ENCODE measurements around the gene LPP. TPM values are rescaled to one million over a fixed set of nuclear protein-coding genes. Genes with fewer than 3 reads are reported as not detected.

The LPP gene
- total and polyA plus RNA-seq, 2 of the 13 experiments (the other 11 are each of a cell fraction or from before 2014, with no cell fraction given), result 19.2 to 29.9 TPM

- TF ChIP-seq ZNF17 (CRISPR knock-in tag; IDR thresholded peaks at IDR 0.05), result no peak
- TF ChIP-seq NFE2 (CRISPR knock-in tag; IDR thresholded peaks at IDR 0.05), result no peak
- no peak for TF ChIP-seq ZNF382 (CRISPR knock-in tag; IDR thresholded peaks at IDR 0.05; ENCODE audit: borderline replicate concordance)
- TF ChIP-seq ZMYM4 (CRISPR knock-in tag; IDR thresholded peaks at IDR 0.05), result peak; percentile 86
- no peak for TF ChIP-seq CENPT (CRISPR knock-in tag; IDR thresholded peaks at IDR 0.05; ENCODE audit: low read depth)
- no peak for TF ChIP-seq MTA1 (CRISPR knock-in tag; IDR thresholded peaks at IDR 0.05; ENCODE audit: borderline replicate concordance)
- TF ChIP-seq THAP9 (CRISPR knock-in tag; IDR thresholded peaks at IDR 0.05; ENCODE audit: borderline replicate concordance), result no peak
- TF ChIP-seq HDAC1 (CRISPR knock-in tag; IDR thresholded peaks at IDR 0.05), result peak; percentile 74
- no peak for TF ChIP-seq MED8 (CRISPR knock-in tag; IDR thresholded peaks at IDR 0.05; ENCODE audit: insufficient replicate concordance)
- TF ChIP-seq TOPORS (CRISPR knock-in tag; IDR thresholded peaks at IDR 0.05), result 0 out of 2 replicates have a peak, but pooled peaks have one; percentile 54
- no peak for TF ChIP-seq AKNA (CRISPR knock-in tag; IDR thresholded peaks at IDR 0.05; ENCODE audit: borderline replicate concordance)
- no peak for TF ChIP-seq RFX3 (CRISPR knock-in tag; IDR thresholded peaks at IDR 0.05)
- 0 out of 2 replicates have a peak, but pooled peaks have one; percentile 36 for TF ChIP-seq ZNF12 (CRISPR knock-in tag; IDR thresholded peaks at IDR 0.05)
- 0 out of 2 replicates have a peak, but pooled peaks have one; percentile 52 for TF ChIP-seq ZSCAN31 (CRISPR knock-in tag; IDR thresholded peaks at IDR 0.05; ENCODE audit: low read depth)
- peak; percentile 66; the same call in 1 of the 2 replicates for TF ChIP-seq RXRA (CRISPR knock-in tag; IDR thresholded peaks at IDR 0.05)
- peak; percentile 49; the same call in 1 of the 2 replicates for TF ChIP-seq PITX1 (CRISPR knock-in tag; IDR thresholded peaks at IDR 0.05)
- TF ChIP-seq HNF4A (CRISPR knock-in tag; IDR thresholded peaks at IDR 0.05), result peak; percentile 85
- 0 out of 2 replicates have a peak, but pooled peaks have one; percentile 50 for TF ChIP-seq KDM6A (CRISPR knock-in tag; IDR thresholded peaks at IDR 0.05; ENCODE audit: low read depth)
- TF ChIP-seq MTF2 (CRISPR knock-in tag; IDR thresholded peaks at IDR 0.05; ENCODE audit: borderline replicate concordance), result no peak
- TF ChIP-seq ZNF841 (CRISPR knock-in tag; IDR thresholded peaks at IDR 0.05; ENCODE audit: borderline replicate concordance), result no peak
- no peak for TF ChIP-seq TAF15 (IDR thresholded peaks at IDR 0.05; ENCODE audit: low read depth, low read length, poor library complexity, severe bottlenecking)
Measured at GRCh38 chr3:188712248-188712924, 558.4 kb downstream of the LPP start (continued).
